Thyroid gland (tissue), 4 donors: ENCODE results near the gene SMARCD2.

Source experiments
- CTCF ChIP-seq, 6 experiments: fragments of 200-600 bp in 3 of 6; fragments of 450-650 bp in 3 of 6; sonication (generic) in 3 of 6; IDR thresholded peaks; one replicate each; pipeline ENCODE4 v1.5.1; 2016 to 2019; ENCODE audit warnings: antibody characterized with exemption in 6 of 6, mild to moderate bottlenecking in 2 of 6, inconsistent platforms in 1 of 6, moderate library complexity in 1 of 6
- POLR2A ChIP-seq, 2 donors: fragments of 450-650 bp; IDR thresholded peaks; one replicate each; pipeline ENCODE4 v1.6.1; 2017; ENCODE audit warnings: antibody characterized with exemption in 2 of 2, mild to moderate bottlenecking in 2 of 2, moderate library complexity in 1 of 2

- TF ChIP-seq POLR2A (IDR thresholded peaks at IDR 0.05): no peak
- no peak for TF ChIP-seq CTCF (IDR thresholded peaks at IDR 0.05)
Measured at GRCh38 chr17:63837480-63837879, 5.0 kb downstream of the SMARCD2 start.
